MCF 10A (cell line): Measurements from ENCODE around the gene NAA40. TPM values are rescaled to one million over a fixed set of nuclear protein-coding genes. Genes with fewer than 3 reads are reported as not detected.
"Not testable (repeated sequence)": the region's sequence is repeated elsewhere in the genome, so short reads cannot be mapped to it uniquely, and the experiment has no call there.

ENCODE experiments used
- BruUV-seq: library from RNA; stranded (reverse); fragments of 400-500 nt; replicated peaks from 2 replicates; lab custom pipeline; 2021; lab: Mats Ljungman, UMichigan
- CTCF ChIA-PET: fragments of 300-600 bp; sonication (Branson Sonifier 250); formaldehyde crosslinking; extraction: SDS; loops from one replicate; lab custom pipeline; 2021; ENCODE audit warnings: antibody characterized with exemption, inconsistent platforms; lab: Yijun Ruan, JAX
- POLR2A ChIA-PET: fragments of 300-600, 350-650 bp; sonication (Branson Sonifier 250); formaldehyde crosslinking; extraction: SDS; loops from one replicate; lab custom pipeline; 2020; ENCODE audit warnings: antibody characterized with exemption, inconsistent platforms; lab: Yijun Ruan, JAX
- DNase-seq: peaks from one replicate; pipeline ENCODE4 v3.0.0-alpha.2; 2018; ENCODE audit not compliant: unreplicated experiment
- H3K27ac Mint-ChIP-seq: one replicate; pipeline ENCODE4 v1.8.0; 2022; ENCODE audit warnings: mild to moderate bottlenecking, low read depth, mixed read lengths; ENCODE audit not compliant: unreplicated experiment
- H3K27me3 Mint-ChIP-seq: one replicate; pipeline ENCODE4 v1.8.0; 2022; ENCODE audit warnings: mixed read lengths; ENCODE audit not compliant: insufficient read depth, unreplicated experiment
- H3K36me3 Mint-ChIP-seq: one replicate; pipeline ENCODE4 v1.8.0; 2022; ENCODE audit warnings: mild to moderate bottlenecking, moderate library complexity, mixed read lengths; ENCODE audit not compliant: insufficient read depth, unreplicated experiment
- H3K4me1 Mint-ChIP-seq: one replicate; pipeline ENCODE4 v1.8.0; 2022; ENCODE audit warnings: mixed read lengths; ENCODE audit not compliant: insufficient read depth, unreplicated experiment
- H3K4me3 Mint-ChIP-seq: one replicate; pipeline ENCODE4 v1.8.0; 2022; ENCODE audit warnings: mild to moderate bottlenecking, moderate library complexity, mixed read lengths; ENCODE audit not compliant: unreplicated experiment
- H3K9me3 Mint-ChIP-seq: one replicate; pipeline ENCODE4 v1.8.0; 2022; ENCODE audit warnings: mixed read lengths; ENCODE audit not compliant: unreplicated experiment
- CTCF ChIP-seq: fragments of 200-600 bp; IDR thresholded peaks from one replicate; pipeline ENCODE4 v1.8.0; 2022; ENCODE audit warnings: antibody characterized with exemption, mild to moderate bottlenecking; ENCODE audit not compliant: unreplicated experiment
- intact Hi-C: fragments of 100-400 bp; cut with micrococcal nuclease; formaldehyde crosslinking; loops from 2 replicates; pipeline ENCODE4 v1.14.1; 2022
- total RNA-seq: library from RNA; stranded (reverse); gene quantifications from 2 replicates; pipeline ENCODE4 v1.2.3, GENCODE V29; 2022

NAA40 gene
- total RNA-seq, 1 experiment from 2014 or later = 11.7 TPM

GRCh38 chr11:63966444-63966843, 27.6 kb downstream of the NAA40 start:
- no peak for TF ChIP-seq CTCF
- Mint-ChIP-seq H3K27me3 (no peaks in the 10 kb centered on the region), H3K9me3 (no peaks in the 10 kb centered on the region), H3K36me3 (no peaks in the 10 kb centered on the region), H3K4me3 (no peak overlapping the region), H3K27ac (no peak overlapping the region), H3K4me1 (peaks cover 5% of the 10 kb centered on the region)
- intact Hi-C loops = no loop called here
- DNase-seq = no peak
- BruUV-seq = no TSS peak
- ChIA-PET CTCF (interaction anchor here (0.6 to 2.1 kb wide), 4 partner anchors 21 to 324 kb away, joined by 3 to 12 read pairs (median 3); no protein-coding TSS in a partner anchor), POLR2A (no interaction called here)

- Mint-ChIP-seq H3K9me3 (no peaks in the 10 kb centered on the region), H3K36me3 (no peaks in the 10 kb centered on the region), H3K27me3 (no peaks in the 10 kb centered on the region), H3K4me3 (no peak overlapping the region), H3K4me1 (no peaks in the 10 kb centered on the region), H3K27ac (no peak overlapping the region)
- no peak for TF ChIP-seq CTCF
- no TSS peak for BruUV-seq
- DNase-seq = no peak
- intact Hi-C loops = no loop called here
- ChIA-PET POLR2A (interaction anchor here (1.0 to 1.3 kb wide), 2 partner anchors 12 to 15 kb away, joined by 3 to 5 read pairs; no protein-coding TSS in a partner anchor), CTCF (interaction anchor here (0.6 kb wide), 2 partner anchors 180 to 1101 kb away, joined by 3 to 4 read pairs; no protein-coding TSS in a partner anchor)
Observed at GRCh38 chr11:63969461-63969860, 30.7 kb downstream of the NAA40 start.

DNA sequence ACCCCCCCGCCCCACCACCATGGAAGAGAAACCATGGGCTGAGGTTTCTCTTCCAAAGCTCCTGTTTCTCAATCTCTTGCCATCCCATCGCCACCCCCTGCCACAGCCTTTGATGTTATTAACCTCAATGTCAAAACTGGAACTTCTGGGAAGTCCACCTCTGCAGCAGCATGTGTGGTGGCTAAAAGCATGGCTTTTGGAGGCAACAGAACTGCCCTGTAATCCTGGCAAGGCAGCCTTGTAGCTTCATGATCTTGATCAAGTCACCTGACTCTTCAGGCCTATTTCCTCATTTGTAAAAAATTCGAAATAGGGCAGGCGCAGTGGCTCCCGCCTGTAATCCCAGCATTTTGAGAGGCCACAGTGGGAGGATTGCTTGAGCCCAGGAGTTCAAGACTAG, 32.1 kb downstream of the NAA40 start:
- BruUV-seq = no TSS peak
- no peak for TF ChIP-seq CTCF
- H3K36me3 Mint-ChIP-seq = peaks cover 3% of the 10 kb centered on the region
- DNase-seq = no peak
- intact Hi-C loops = no loop called here
- peaks cover 3% of the 10 kb centered on the region for H3K4me1 Mint-ChIP-seq
- H3K27me3 Mint-ChIP-seq = no peaks in the 10 kb centered on the region
- no peak overlapping the region for H3K4me3 Mint-ChIP-seq
- H3K9me3 Mint-ChIP-seq = no peaks in the 10 kb centered on the region
- CTCF ChIA-PET = interaction anchor here (0.5 to 0.6 kb wide), 2 partner anchors 148 to 214 kb away, joined by 3 to 6 read pairs; no protein-coding TSS in a partner anchor
- POLR2A ChIA-PET = no interaction called here
- no peak overlapping the region for H3K27ac Mint-ChIP-seq

- ChIA-PET CTCF (interaction anchor here (0.8 kb wide), 1 partner anchor 102 kb away, joined by 5 read pairs; no protein-coding TSS in a partner anchor), POLR2A (interaction anchor here (0.7 to 3.2 kb wide), 16 partner anchors 9 to 1247 kb away, joined by 3 to 36 read pairs (median 4); partner anchors contain the start of genes HNRNPUL2, MARK2, NAA40 and OTUB1)
- peak overlapping the region; percentile 99 for H3K4me3 Mint-ChIP-seq
- peaks cover 30% of the 10 kb centered on the region for H3K36me3 Mint-ChIP-seq
- H3K9me3 Mint-ChIP-seq, H3K4me1 Mint-ChIP-seq, BruUV-seq, DNase-seq, H3K27me3 Mint-ChIP-seq, intact Hi-C loops: not testable (repeated sequence)
- H3K27ac Mint-ChIP-seq = peak overlapping the region; percentile 99
Observed at GRCh38 chr11:63973912-63974258, 35.1 kb downstream of the NAA40 start.
